H9 (cell line): ENCODE measurements around the gene JUP. TPM values are rescaled to one million over a fixed set of nuclear protein-coding genes. Genes with fewer than 3 reads are reported as not detected.

ENCODE experiments used
- DNase-seq: peaks from one replicate; pipeline ENCODE4 v3.0.0-alpha.2; 2017
- H2AFZ ChIP-seq: one replicate; pipeline ENCODE4 v1.6.1; 2013; ENCODE audit warnings: mild to moderate bottlenecking, low read length, control low read depth, moderate library complexity
- H2AK5ac ChIP-seq: 2 replicates; pipeline ENCODE4 v1.6.1; 2013; ENCODE audit warnings: low read length, control low read depth, mixed read lengths; ENCODE audit not compliant: insufficient read length
- H2BK120ac ChIP-seq: one replicate; pipeline ENCODE4 v1.6.1; 2013; ENCODE audit warnings: low read depth, mild to moderate bottlenecking, low read length, control low read depth, inconsistent platforms; ENCODE audit not compliant: poor library complexity, severe bottlenecking
- H2BK12ac ChIP-seq: 2 replicates; pipeline ENCODE4 v1.6.1; 2013; ENCODE audit warnings: low read length, control low read depth, mixed read lengths, low read depth; ENCODE audit not compliant: insufficient read length
- H2BK15ac ChIP-seq: 2 replicates; pipeline ENCODE4 v1.6.1; 2013; ENCODE audit warnings: low read depth, low read length, control low read depth
- H2BK20ac ChIP-seq: one replicate; pipeline ENCODE4 v1.6.1; 2013; ENCODE audit warnings: low read depth, mild to moderate bottlenecking, low read length, control low read depth, inconsistent platforms; ENCODE audit not compliant: poor library complexity, severe bottlenecking
- H2BK5ac ChIP-seq: 2 replicates; pipeline ENCODE4 v1.6.1; 2013; ENCODE audit warnings: low read length, control low read depth, mixed read lengths; ENCODE audit not compliant: insufficient read length
- H3K14ac ChIP-seq: 2 replicates; pipeline ENCODE4 v1.6.1; 2013; ENCODE audit warnings: low read length, control low read depth; ENCODE audit not compliant: insufficient read depth
- H3K18ac ChIP-seq: 2 replicates; pipeline ENCODE4 v1.6.1; 2013; ENCODE audit warnings: low read depth, mild to moderate bottlenecking, mixed read lengths, low read length, control low read depth; ENCODE audit not compliant: insufficient read length
- H3K23ac ChIP-seq: 2 replicates; pipeline ENCODE4 v1.6.1; 2013; ENCODE audit warnings: low read length, control low read depth, mixed read lengths, low read depth; ENCODE audit not compliant: insufficient read length
- H3K23me2 ChIP-seq: 2 replicates; pipeline ENCODE4 v1.6.1; 2013; ENCODE audit warnings: low read depth, mild to moderate bottlenecking, mixed read lengths, low read length, control low read depth; ENCODE audit not compliant: insufficient read length, poor library complexity, severe bottlenecking
- H3K27ac ChIP-seq: 2 replicates; pipeline ENCODE4 v1.5.1; 2013; ENCODE audit warnings: low read length, control low read depth, mixed read lengths, low read depth; ENCODE audit not compliant: insufficient read length
- H3K27me3 ChIP-seq: 2 replicates; pipeline ENCODE4 v1.6.1; 2013; ENCODE audit warnings: low read length, control low read depth, inconsistent platforms; ENCODE audit not compliant: insufficient read depth
- H3K4ac ChIP-seq: 2 replicates; pipeline ENCODE4 v1.6.1; 2013; ENCODE audit warnings: low read depth, mild to moderate bottlenecking, control low read depth, inconsistent platforms, low read length, moderate library complexity
- H3K4me1 ChIP-seq: 2 replicates; pipeline ENCODE4 v1.6.1; 2013; ENCODE audit warnings: low read length, control low read depth, inconsistent platforms; ENCODE audit not compliant: insufficient read depth
- H3K4me2 ChIP-seq: 2 replicates; pipeline ENCODE4 v1.6.1; 2013; ENCODE audit warnings: low read length, control low read depth, mixed read lengths; ENCODE audit not compliant: insufficient read length, insufficient read depth
- H3K56ac ChIP-seq: 2 replicates; pipeline ENCODE4 v1.6.1; 2013; ENCODE audit warnings: low read depth, mild to moderate bottlenecking, mixed read lengths, low read length, control low read depth; ENCODE audit not compliant: insufficient read length
- H3K79me1 ChIP-seq: 2 replicates; pipeline ENCODE4 v1.6.1; 2013; ENCODE audit warnings: low read depth, mild to moderate bottlenecking, moderate library complexity, low read length, control low read depth, inconsistent platforms; ENCODE audit not compliant: insufficient read depth, poor library complexity, severe bottlenecking
- H3K79me2 ChIP-seq: 2 replicates; pipeline ENCODE4 v1.6.1; 2013; ENCODE audit warnings: low read length, control low read depth, inconsistent platforms; ENCODE audit not compliant: insufficient read depth
- H3K9ac ChIP-seq: 2 replicates; pipeline ENCODE4 v1.6.1; 2013; ENCODE audit warnings: low read length, control low read depth, mixed read lengths; ENCODE audit not compliant: insufficient read length; ENCODE audit errors: extremely low read depth
- H3K9me3 ChIP-seq: one replicate; pipeline ENCODE4 v1.6.1; 2013; ENCODE audit warnings: low read depth, low read length, inconsistent platforms; ENCODE audit not compliant: control insufficient read depth
- H3T11ph ChIP-seq: one replicate; pipeline ENCODE4 v1.6.1; 2013; ENCODE audit warnings: mild to moderate bottlenecking, low read length, control low read depth, inconsistent platforms
- H4K20me1 ChIP-seq: one replicate; pipeline ENCODE4 v1.6.1; 2013; ENCODE audit not compliant: control insufficient read depth, insufficient read length, insufficient read depth
- H4K5ac ChIP-seq: 2 replicates; pipeline ENCODE4 v1.6.1; 2013; ENCODE audit warnings: low read depth, mild to moderate bottlenecking, mixed read lengths, low read length, control low read depth; ENCODE audit not compliant: insufficient read length
- H4K8ac ChIP-seq: replicated peaks from 2 replicates; pipeline ENCODE4 v1.6.1; 2013; ENCODE audit warnings: low read length, control low read depth, mixed read lengths, low read depth; ENCODE audit not compliant: insufficient read length
- H4K91ac ChIP-seq: 2 replicates; pipeline ENCODE4 v1.6.1; 2013; ENCODE audit warnings: low read depth, mild to moderate bottlenecking, moderate library complexity, mixed read lengths, low read length, control low read depth; ENCODE audit not compliant: insufficient read length
- H3K27ac Mint-ChIP-seq, 3 experiments: 2 replicates in 2 of 3; 3 replicates in 1 of 3; pipeline ENCODE4 v1.8.0; 2020 to 2021; ENCODE audit warnings: mixed read lengths in 3 of 3, mild to moderate bottlenecking in 1 of 3, moderate library complexity in 1 of 3
- H3K27me3 Mint-ChIP-seq: 2 replicates; pipeline ENCODE4 v1.8.0; 2021; ENCODE audit warnings: low read depth, mild to moderate bottlenecking, moderate library complexity, mixed read lengths
- H3K36me3 Mint-ChIP-seq, 3 experiments: 2 replicates in 2 of 3; 3 replicates in 1 of 3; pipeline ENCODE4 v1.8.0; 2020 to 2021; ENCODE audit warnings: low read depth in 3 of 3, mixed read lengths in 3 of 3; ENCODE audit not compliant: insufficient read depth in 1 of 3
- H3K4me1 Mint-ChIP-seq, 2 experiments: 2 replicates each; pipeline ENCODE4 v1.8.0; 2020; ENCODE audit warnings: mixed read lengths in 2 of 2
- H3K4me3 Mint-ChIP-seq, 2 experiments: 2 replicates in 1 of 2; 3 replicates in 1 of 2; pipeline ENCODE4 v1.8.0; 2020 to 2021; ENCODE audit warnings: mild to moderate bottlenecking in 2 of 2, mixed read lengths in 2 of 2, moderate library complexity in 1 of 2
- H3K9me3 Mint-ChIP-seq, 2 experiments: 2 replicates in 1 of 2; 3 replicates in 1 of 2; pipeline ENCODE4 v1.8.0; 2020; ENCODE audit warnings: mild to moderate bottlenecking in 2 of 2, mixed read lengths in 2 of 2, moderate library complexity in 1 of 2
- WGBS: extraction: QIAGEN DNeasy Blood & Tissue Kit; methylation state at CpG from one replicate; pipeline ENCODE4 v1.1.7; 2013; ENCODE audit warnings: missing lambda C conversion rate, low lambda C conversion rate, mixed read lengths; ENCODE audit not compliant: insufficient read length; ENCODE audit errors: extremely low coverage; 5-methylcytosine and 5-hydroxymethylcytosine counted together
- total RNA-seq: library from RNA; stranded (reverse); gene quantifications from 2 replicates; pipeline ENCODE4 v1.2.1, GENCODE V29; 2021
- TF ChIP-seq, protein P1 (sequence below): fragments of 200-600 bp; sonication (generic); conservative IDR thresholded peaks from 3 replicates; pipeline ENCODE4 v1.8.0; 2021; ENCODE audit warnings: antibody characterized with exemption, mild to moderate bottlenecking

JUP gene
- total RNA-seq, 1 experiment from 2014 or later, result 90.1 TPM

DNA sequence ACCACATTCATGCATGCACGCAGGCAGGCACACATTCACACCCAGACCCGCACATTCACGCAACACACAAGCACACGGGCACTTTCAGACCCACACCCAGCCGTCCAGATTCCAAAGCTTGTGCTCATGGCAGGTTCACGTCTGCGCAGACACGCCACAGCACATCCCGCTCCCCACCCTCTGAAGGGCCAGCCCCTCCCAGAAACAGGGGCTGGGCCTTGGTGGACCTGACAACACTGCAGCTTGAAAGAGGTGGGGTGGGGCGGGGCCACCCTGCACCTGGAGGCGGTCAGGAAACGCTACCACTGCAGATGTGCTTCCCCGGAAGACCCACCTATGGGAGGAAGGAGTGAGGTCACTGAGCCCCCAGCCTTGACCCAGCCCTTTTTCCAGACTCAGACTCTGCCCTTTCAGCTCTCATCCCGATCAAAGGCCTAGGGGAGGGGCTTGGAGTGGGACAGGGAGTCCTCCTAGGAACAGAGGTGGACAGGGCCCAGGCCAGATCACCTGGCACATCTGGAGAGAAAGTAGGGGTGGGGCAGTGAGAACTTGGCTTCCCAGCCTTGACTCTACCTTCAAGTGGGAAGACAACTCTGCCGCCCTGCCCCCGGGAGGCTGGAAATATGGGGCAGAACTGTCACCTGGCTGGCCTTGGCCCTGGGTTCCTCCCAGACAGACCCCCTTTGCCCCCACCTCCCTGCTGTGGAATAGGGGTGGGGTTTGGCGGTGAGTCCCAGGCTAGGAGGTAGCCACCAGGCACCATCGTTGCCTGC, 14.3 kb upstream of the JUP start:
- no peak overlapping the region for H2BK5ac ChIP-seq
- H3K18ac ChIP-seq, result peak overlapping the region; percentile 46
- no peaks in the 10 kb centered on the region; the same call in 1 of the 2 replicates for H3K4me1 ChIP-seq
- no peak overlapping the region for H2BK120ac ChIP-seq
- TF ChIP-seq, protein P1, sequence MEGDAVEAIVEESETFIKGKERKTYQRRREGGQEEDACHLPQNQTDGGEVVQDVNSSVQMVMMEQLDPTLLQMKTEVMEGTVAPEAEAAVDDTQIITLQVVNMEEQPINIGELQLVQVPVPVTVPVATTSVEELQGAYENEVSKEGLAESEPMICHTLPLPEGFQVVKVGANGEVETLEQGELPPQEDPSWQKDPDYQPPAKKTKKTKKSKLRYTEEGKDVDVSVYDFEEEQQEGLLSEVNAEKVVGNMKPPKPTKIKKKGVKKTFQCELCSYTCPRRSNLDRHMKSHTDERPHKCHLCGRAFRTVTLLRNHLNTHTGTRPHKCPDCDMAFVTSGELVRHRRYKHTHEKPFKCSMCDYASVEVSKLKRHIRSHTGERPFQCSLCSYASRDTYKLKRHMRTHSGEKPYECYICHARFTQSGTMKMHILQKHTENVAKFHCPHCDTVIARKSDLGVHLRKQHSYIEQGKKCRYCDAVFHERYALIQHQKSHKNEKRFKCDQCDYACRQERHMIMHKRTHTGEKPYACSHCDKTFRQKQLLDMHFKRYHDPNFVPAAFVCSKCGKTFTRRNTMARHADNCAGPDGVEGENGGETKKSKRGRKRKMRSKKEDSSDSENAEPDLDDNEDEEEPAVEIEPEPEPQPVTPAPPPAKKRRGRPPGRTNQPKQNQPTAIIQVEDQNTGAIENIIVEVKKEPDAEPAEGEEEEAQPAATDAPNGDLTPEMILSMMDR, result no peak
- Mint-ChIP-seq H3K27ac (peak overlapping the region; percentile 85 to 91 (median 88); a peak in 5 of 7 replicates), H3K27me3 (peaks cover 10% of the 10 kb centered on the region), H3K4me1 (peaks cover 22 to 27% of the 10 kb centered on the region in 2 experiments), H3K4me3 (peak overlapping the region; percentile 48 to 56; a peak in 4 of 5 replicates), H3K36me3 (peaks cover 6 to 13% (median 10%) of the 10 kb centered on the region in 3 experiments; a peak in 6 of 7 replicates), H3K9me3 (no peaks in the 10 kb centered on the region)
- H2BK15ac ChIP-seq, result no peak overlapping the region
- no peak overlapping the region for H3K56ac ChIP-seq
- H4K8ac ChIP-seq, result no peak overlapping the region
- H3K4ac ChIP-seq, result no peak overlapping the region
- no peak overlapping the region for H4K91ac ChIP-seq
- no peak overlapping the region for H3K23ac ChIP-seq
- no peak overlapping the region for H4K5ac ChIP-seq
- H3K27me3 ChIP-seq, result no peaks in the 10 kb centered on the region
- no peaks in the 10 kb centered on the region for H4K20me1 ChIP-seq
- H2BK12ac ChIP-seq, result no peak overlapping the region
- H2AK5ac ChIP-seq, result no peak overlapping the region
- no peaks in the 10 kb centered on the region for H3K9me3 ChIP-seq
- H3K79me1 ChIP-seq, result no peaks in the 10 kb centered on the region
- H3K14ac ChIP-seq, result no peak overlapping the region; the same call in 1 of the 2 replicates
- H3K4me2 ChIP-seq, result peak overlapping the region; percentile 18
- H3K9ac ChIP-seq, result no peak overlapping the region
- H3K23me2 ChIP-seq, result no peaks in the 10 kb centered on the region
- WGBS, result no CpG with 5 or more reads among the region's 18 CpGs
- no peak overlapping the region for H3T11ph ChIP-seq
- H2AFZ ChIP-seq, result no peak overlapping the region
- no peaks in the 10 kb centered on the region for H3K79me2 ChIP-seq
- no peak overlapping the region for H2BK20ac ChIP-seq
- peak; percentile 100 for DNase-seq
- no peak overlapping the region for H3K27ac ChIP-seq
